Measurements from ENCODE around the gene PTPRN2. TPM values are rescaled to one million over a fixed set of nuclear protein-coding genes. Genes with fewer than 3 reads are reported as not detected.

Gene PTPRN2
- total and polyA plus RNA-seq, 7 donors = 0.47 to 0.82 (median 0.51) TPM

DNA sequence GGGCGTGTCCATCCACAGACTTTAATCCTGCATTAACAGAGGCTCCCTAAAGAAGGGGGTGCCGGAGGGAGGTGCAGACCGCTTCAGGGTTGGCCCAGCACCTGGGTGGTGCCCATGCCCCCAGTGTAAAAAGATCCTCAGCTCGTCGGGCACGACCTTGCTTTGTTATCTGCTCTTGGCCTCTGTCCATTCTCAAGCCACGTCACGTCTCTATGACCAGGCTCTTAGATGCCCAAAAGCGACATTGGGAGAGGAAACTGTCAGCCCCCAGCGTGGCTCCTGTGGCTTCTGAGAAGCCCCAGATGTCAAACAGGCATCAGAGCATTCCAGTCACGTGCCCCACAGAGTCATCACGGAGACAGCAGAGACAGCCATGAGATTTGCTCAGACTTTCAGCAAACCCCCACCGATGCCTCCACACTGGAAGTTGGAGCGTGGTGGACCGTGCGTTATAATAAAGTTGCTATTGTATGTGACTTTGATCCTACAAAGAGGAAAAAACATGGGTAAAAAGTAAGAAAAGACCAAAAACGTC, 55.5 kb downstream of the PTPRN2 start:
- Histone ChIP-seq H3K27me3 (ENCODE audit: insufficient read depth in 3 of 3, low read length in 2 of 3) (no peaks in the 10 kb centered on the region), H3K4me3 (no peak overlapping the region), H3K27ac (no peak overlapping the region), H3K4me1 (no peaks in the 10 kb centered on the region), H3K9me3 (no peaks in the 10 kb centered on the region), H3K36me3 (ENCODE audit: insufficient read depth in 1 of 2, low read depth in 1 of 2) (no peaks in the 10 kb centered on the region)
- ATAC-seq (no peak), DNase-seq (no peak)
- WGBS, 3 donors = 65 to 71% (median 68%) methylated on average over 17 of the region's 17 CpGs
- intact Hi-C loops (cut with DNase I) = no loop called here
- TF ChIP-seq, protein P1, sequence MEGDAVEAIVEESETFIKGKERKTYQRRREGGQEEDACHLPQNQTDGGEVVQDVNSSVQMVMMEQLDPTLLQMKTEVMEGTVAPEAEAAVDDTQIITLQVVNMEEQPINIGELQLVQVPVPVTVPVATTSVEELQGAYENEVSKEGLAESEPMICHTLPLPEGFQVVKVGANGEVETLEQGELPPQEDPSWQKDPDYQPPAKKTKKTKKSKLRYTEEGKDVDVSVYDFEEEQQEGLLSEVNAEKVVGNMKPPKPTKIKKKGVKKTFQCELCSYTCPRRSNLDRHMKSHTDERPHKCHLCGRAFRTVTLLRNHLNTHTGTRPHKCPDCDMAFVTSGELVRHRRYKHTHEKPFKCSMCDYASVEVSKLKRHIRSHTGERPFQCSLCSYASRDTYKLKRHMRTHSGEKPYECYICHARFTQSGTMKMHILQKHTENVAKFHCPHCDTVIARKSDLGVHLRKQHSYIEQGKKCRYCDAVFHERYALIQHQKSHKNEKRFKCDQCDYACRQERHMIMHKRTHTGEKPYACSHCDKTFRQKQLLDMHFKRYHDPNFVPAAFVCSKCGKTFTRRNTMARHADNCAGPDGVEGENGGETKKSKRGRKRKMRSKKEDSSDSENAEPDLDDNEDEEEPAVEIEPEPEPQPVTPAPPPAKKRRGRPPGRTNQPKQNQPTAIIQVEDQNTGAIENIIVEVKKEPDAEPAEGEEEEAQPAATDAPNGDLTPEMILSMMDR (IDR thresholded peaks at IDR 0.05) = no peak

DNA sequence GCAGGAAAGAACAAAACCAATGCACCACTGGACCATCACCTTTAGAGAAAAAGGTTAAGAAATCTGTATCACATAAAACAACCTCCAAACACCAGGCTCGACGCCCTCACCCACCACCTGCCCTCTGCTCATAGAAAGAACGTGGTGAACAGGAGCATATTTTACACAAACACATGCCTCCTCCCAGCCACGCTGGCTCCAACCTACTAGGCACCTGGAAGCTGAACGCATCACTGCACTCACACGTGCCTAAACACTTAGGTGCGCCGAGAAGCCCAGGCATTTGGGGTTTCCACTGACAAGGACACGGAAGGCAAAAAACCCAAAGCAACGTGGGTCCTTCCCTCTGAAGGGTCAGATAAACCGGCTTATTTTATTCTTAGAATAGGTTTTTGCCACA, 56.0 kb downstream of the PTPRN2 start:
- intact Hi-C loops (cut with DNase I) = no loop called here
- no peak for DNase-seq
- no peak for ATAC-seq

DNA sequence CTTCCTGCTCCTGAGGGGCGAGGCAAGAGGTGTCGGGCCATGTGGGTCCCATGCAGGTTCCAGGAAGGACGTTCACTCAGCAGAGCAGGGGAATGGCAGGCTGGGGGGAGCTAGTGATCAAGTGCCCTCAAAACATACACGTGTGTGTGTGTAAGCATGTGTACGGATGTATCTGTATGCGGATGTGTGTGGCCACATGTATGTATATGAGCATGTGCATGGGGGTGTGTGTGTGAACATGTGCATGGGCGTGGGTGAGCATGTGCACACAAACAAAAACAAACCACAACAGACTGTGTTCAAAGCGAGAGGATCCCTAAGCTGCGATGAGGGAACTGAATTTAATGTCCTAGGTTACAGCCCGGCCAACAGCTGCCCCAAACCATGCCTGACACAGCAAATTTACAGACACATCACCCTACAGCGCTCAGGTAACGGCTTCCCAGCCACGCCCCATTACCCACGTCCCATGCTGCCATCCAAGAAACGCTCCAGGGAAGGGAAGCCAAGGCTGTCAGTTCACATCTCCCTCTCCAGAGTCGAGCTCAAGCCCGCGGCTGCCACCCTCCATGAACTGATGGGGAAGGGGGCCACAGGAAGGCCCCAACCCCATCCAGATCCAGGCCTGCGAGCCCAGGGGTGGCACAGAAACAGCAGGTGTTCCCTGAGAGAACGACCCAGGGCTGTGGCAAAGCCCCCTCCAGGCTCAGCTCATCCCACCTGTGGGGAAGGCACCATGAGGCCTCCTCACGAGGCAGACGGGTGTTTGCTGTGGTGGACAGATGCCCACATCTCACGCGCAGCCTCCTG, 56.6 kb downstream of the PTPRN2 start:
- intact Hi-C loops (cut with DNase I) = no loop called here
- ATAC-seq = no peak
- H3K4me3 ChIP-seq = no peak overlapping the region
- TF ChIP-seq, protein P1 (IDR thresholded peaks at IDR 0.05) = no peak
- no peak overlapping the region for H3K27ac ChIP-seq
- H3K36me3 ChIP-seq (ENCODE audit: insufficient read depth in 1 of 2, low read depth in 1 of 2) = no peaks in the 10 kb centered on the region
- H3K27me3 ChIP-seq (ENCODE audit: insufficient read depth in 3 of 3, low read length in 2 of 3) = no peaks in the 10 kb centered on the region
- H3K9me3 ChIP-seq = no peaks in the 10 kb centered on the region
- 60 to 70% (median 66%) methylated on average over 24 of the region's 24 CpGs for WGBS, 3 donors
- no peaks in the 10 kb centered on the region for H3K4me1 ChIP-seq
- DNase-seq = no peak

More for the DNA sequence above, 56.0 kb downstream of the PTPRN2 start:
- no peak overlapping the region for H3K27ac ChIP-seq
- no peaks in the 10 kb centered on the region for H3K27me3 ChIP-seq (ENCODE audit: insufficient read depth in 3 of 3, low read length in 2 of 3)
- TF ChIP-seq, protein P1 (IDR thresholded peaks at IDR 0.05) = no peak
- WGBS, 3 donors = 77 to 79% (median 78%) methylated on average over 11 of the region's 11 CpGs
- no peak overlapping the region for H3K4me3 ChIP-seq
- H3K4me1 ChIP-seq = no peaks in the 10 kb centered on the region
- no peaks in the 10 kb centered on the region for H3K36me3 ChIP-seq (ENCODE audit: insufficient read depth in 1 of 2, low read depth in 1 of 2)
- H3K9me3 ChIP-seq = no peaks in the 10 kb centered on the region

DNA sequence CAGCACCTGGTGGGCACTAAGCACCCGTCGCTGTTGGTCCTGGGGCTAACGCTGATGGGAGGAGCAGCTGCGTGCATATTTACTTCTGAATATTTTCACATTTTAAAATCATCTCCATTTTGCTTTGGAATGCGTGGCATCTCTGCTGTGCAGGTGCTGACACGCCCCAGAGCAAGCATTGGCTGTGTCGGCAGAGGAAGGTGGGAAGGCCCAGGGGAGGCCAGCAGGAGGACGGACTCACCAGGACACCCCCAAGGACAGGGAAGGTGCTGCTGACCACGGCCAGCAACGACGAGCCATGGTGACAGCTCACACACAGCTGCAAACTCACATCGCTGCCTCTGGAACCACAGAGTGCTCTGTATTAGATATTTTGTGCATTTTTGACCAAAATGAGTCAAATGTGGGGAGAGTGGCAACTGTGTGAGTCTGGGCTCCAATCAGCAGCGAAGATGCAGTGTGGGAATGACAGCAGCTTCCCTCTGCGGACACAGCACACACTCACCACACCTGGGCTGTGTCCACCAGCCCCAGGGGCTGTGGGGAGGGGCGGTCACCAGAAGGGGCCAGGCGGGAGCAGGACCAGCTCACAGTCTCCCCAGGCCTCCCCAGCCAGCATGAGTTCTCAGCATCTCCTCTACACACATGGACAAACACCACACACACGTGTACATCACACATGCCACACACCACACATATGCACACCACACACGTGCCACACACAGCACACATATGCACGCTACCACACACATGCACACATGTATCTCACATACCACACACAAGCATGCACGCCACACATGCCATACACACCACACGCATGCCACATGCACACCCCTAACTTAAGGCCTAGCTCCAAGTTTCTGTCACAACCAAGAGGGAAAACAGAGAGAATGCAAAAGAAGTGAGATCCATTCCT, 58.2 kb downstream of the PTPRN2 start:
- WGBS, 3 donors = 57 to 69% (median 63%) methylated on average over 21 of the region's 21 CpGs
- ATAC-seq = no peak
- H3K27me3 ChIP-seq (ENCODE audit: insufficient read depth in 3 of 3, low read length in 2 of 3) = no peaks in the 10 kb centered on the region
- H3K9me3 ChIP-seq = no peaks in the 10 kb centered on the region
- H3K36me3 ChIP-seq (ENCODE audit: insufficient read depth in 1 of 2, low read depth in 1 of 2) = no peaks in the 10 kb centered on the region
- TF ChIP-seq, protein P1 (IDR thresholded peaks at IDR 0.05) = no peak
- no peak overlapping the region for H3K27ac ChIP-seq
- DNase-seq = no peak
- no peak overlapping the region for H3K4me3 ChIP-seq
- H3K4me1 ChIP-seq = no peaks in the 10 kb centered on the region
- intact Hi-C loops (cut with DNase I) = no loop called here

All from psoas muscle (tissue), 8 donors.